ENCODE results near the gene ING4. TPM values are rescaled to one million over a fixed set of nuclear protein-coding genes. Genes with fewer than 3 reads are reported as not detected.

The ING4 gene
- total RNA-seq, 4 donors from 2014 or later: 43.2 to 63.8 (median 54.3) TPM

DNA sequence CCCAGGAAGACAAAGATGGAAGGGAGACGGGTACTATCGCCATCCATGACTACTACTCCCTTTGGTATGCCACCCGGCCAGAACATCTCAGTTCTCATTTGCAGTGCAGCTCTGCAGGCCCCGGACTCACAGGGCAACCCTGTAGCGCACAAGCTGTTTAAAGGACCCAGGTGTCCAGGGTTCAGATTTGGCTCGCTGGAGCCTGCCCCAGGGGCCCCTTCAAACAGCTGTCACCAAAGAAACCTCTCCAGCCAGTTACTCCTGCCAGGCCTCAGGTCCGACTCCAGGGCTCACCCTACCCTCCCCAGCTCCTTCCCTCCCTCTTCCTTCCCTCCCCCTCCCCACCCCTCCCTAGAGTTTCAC is 50.3 kb downstream of the ING4 start:
- Histone ChIP-seq H3K4me1 (peaks cover 9 to 49% (median 19%) of the 10 kb centered on the region in 3 donors), H3K36me3 (no peaks in the 10 kb centered on the region), H3K27me3 (no peaks in the 10 kb centered on the region), H3K4me3 (peak overlapping the region in 1 of 2 donors; percentile 34), H3K9me3 (no peaks in the 10 kb centered on the region), H3K27ac (peak overlapping the region; percentile 90 to 99 (median 94))
- WGBS, 2 donors (ENCODE audit: low coverage in 1 of 2): 67% methylated on average over 3 of the region's 7 CpGs; no CpG with 5 or more reads in 1 of the 2 donors
- no peak for ATAC-seq
- TF ChIP-seq EP300 (IDR thresholded peaks at IDR 0.05) (no peak), POLR2A (IDR thresholded peaks at IDR 0.05) (no peak), POLR2AphosphoS5 (IDR thresholded peaks at IDR 0.05) (no peak), CTCF (IDR thresholded peaks at IDR 0.05) (no peak)

DNA sequence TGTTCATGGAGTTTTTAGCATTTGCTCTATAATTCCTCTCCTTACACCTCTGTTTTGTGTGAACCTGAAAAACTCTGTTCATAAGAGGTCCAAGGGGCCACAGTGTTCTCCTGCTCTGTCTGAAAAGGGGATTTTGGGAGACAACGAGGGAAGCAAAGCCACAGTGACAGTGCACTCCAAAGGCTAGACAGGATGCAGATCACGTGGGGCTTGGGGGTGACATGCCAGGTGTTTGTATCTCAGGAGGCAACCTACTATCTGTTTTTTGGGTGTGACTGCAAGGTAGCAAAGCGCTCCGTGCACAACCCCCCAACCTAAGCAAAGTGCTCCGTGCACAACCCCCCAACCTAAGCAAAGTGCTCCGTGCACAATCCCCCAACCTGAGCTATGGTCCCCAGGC is 50.7 kb downstream of the ING4 start:
- H3K4me1 ChIP-seq: peaks cover 9 to 50% (median 19%) of the 10 kb centered on the region in 3 donors
- 14 to 33% methylated on average over 1 of the region's 6 CpGs for WGBS, 2 donors (ENCODE audit: low coverage in 1 of 2)
- no peaks in the 10 kb centered on the region for H3K36me3 ChIP-seq
- peak overlapping the region; percentile 90 to 99 (median 94) for H3K27ac ChIP-seq
- no peaks in the 10 kb centered on the region for H3K27me3 ChIP-seq
- ATAC-seq: no peak
- H3K9me3 ChIP-seq: no peaks in the 10 kb centered on the region
- peak overlapping the region in 1 of 2 donors; percentile 34 for H3K4me3 ChIP-seq
- TF ChIP-seq POLR2AphosphoS5 (IDR thresholded peaks at IDR 0.05) (no peak), POLR2A (IDR thresholded peaks at IDR 0.05) (no peak), EP300 (IDR thresholded peaks at IDR 0.05) (no peak), CTCF (IDR thresholded peaks at IDR 0.05) (no peak)

GRCh38 chr12:6608592-6609281 is 54.2 kb downstream of the ING4 start:
- Histone ChIP-seq H3K36me3 (no peaks in the 10 kb centered on the region), H3K9me3 (no peaks in the 10 kb centered on the region), H3K4me3 (no peak overlapping the region), H3K27me3 (no peaks in the 10 kb centered on the region), H3K4me1 (peaks cover 17 to 63% (median 27%) of the 10 kb centered on the region in 3 donors), H3K27ac (peak overlapping the region; percentile 70 to 100 (median 98))
- 52 to 54% methylated on average over 6 of the region's 8 CpGs for WGBS, 2 donors (ENCODE audit: low coverage in 1 of 2)
- ATAC-seq: no peak
- TF ChIP-seq EP300 (IDR thresholded peaks at IDR 0.05): no peak
- no peak for TF ChIP-seq POLR2A (IDR thresholded peaks at IDR 0.05)
- no peak for TF ChIP-seq POLR2AphosphoS5 (IDR thresholded peaks at IDR 0.05)
- no peak for TF ChIP-seq CTCF (IDR thresholded peaks at IDR 0.05)

DNA sequence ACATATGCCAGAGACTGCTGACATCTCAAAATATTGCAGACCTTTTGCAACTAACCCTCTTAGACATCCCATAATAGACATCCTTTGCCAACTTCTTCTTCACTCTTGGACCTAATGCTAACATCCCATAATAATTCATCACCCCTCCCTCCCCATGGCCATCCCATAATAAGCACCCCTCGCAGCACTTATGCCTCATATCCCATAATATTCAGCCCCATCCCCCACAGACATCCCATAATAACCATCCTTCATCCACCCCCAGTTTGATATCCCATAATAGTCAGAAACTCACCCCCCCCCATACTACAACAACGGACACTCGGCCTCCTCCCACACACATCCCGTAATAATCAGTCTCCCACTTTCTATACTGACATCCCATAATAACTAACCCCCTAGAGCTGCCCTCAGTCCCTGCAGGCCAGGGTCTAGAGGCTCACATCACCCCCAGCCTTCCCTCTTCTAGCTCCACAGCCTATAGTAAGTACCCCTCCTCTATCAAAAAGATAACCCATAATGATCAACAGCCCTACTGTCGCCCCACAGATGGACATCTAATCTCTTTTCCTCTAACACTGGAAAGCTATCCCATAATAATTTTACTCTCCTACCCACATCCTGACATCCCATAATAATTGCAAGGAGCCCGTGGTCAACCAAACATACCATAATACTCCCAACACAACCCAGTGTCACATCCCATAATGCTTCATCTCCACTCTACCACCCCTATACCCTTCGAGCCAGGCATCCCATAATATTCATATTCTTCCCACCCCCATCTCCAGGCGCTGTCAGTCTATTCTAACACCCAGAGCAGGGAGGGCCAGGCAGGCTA is 54.9 kb downstream of the ING4 start:
- Histone ChIP-seq H3K27me3 (no peaks in the 10 kb centered on the region), H3K27ac (peak overlapping the region; percentile 70 to 100 (median 98)), H3K9me3 (no peaks in the 10 kb centered on the region), H3K4me3 (no peak overlapping the region), H3K36me3 (no peaks in the 10 kb centered on the region), H3K4me1 (peaks cover 13 to 63% (median 29%) of the 10 kb centered on the region in 3 donors)
- ATAC-seq: peak; percentile 53
- 4 to 5% methylated on average over 8 of the region's 8 CpGs for WGBS, 2 donors (ENCODE audit: low coverage in 1 of 2)
- no peak for TF ChIP-seq EP300 (IDR thresholded peaks at IDR 0.05)
- TF ChIP-seq POLR2AphosphoS5 (IDR thresholded peaks at IDR 0.05): peak; percentile 5
- TF ChIP-seq CTCF (IDR thresholded peaks at IDR 0.05): no peak
